Esophagus muscularis mucosa (tissue), 4 donors: ENCODE measurements around the gene SUPT20HL2. TPM values are rescaled to one million over a fixed set of nuclear protein-coding genes. Genes with fewer than 3 reads are reported as not detected.

Source experiments
- DNase-seq: peaks from one replicate; pipeline ENCODE4 v3.0.0-alpha.2; 2017; ENCODE audit errors: extremely low spot score
- H3K27ac ChIP-seq, 4 donors: fragments of 200-600 bp; sonication (generic); replicated peaks in 1 of 4; 1 replicate in 3 of 4; 2 replicates in 1 of 4; pipeline ENCODE4 v1.5.1; 2016 to 2019; ENCODE audit warnings: mild to moderate bottlenecking in 1 of 4
- H3K27me3 ChIP-seq, 4 donors: fragments of 200-600 bp; sonication (generic); one replicate each; pipeline versions ENCODE4 v1.5.1 to v1.6.0; 2016 to 2019
- H3K36me3 ChIP-seq, 4 donors: fragments of 200-600 bp; sonication (generic); one replicate each; pipeline ENCODE4 v1.5.1; 2016 to 2019
- H3K4me1 ChIP-seq, 4 donors: fragments of 200-600 bp; sonication (generic); one replicate each; pipeline ENCODE4 v1.5.1; 2016 to 2019
- H3K4me3 ChIP-seq, 4 donors: fragments of 200-600 bp; sonication (generic); 1 replicate in 2 of 4; 2 replicates in 2 of 4; pipeline ENCODE4 v1.5.1; 2016 to 2019; ENCODE audit warnings: mild to moderate bottlenecking in 4 of 4, moderate library complexity in 1 of 4
- H3K9me3 ChIP-seq, 4 donors: fragments of 200-600 bp; sonication (generic); 1 replicate in 3 of 4; 2 replicates in 1 of 4; pipeline ENCODE4 v1.5.1; 2016 to 2019
- EP300 ChIP-seq: sonication (generic); formaldehyde crosslinking; IDR thresholded peaks from one replicate; pipeline ENCODE4 v1.6.1; 2017; ENCODE audit warnings: antibody characterized with exemption
- POLR2A ChIP-seq: fragments of 450-650 bp; IDR thresholded peaks from one replicate; pipeline ENCODE4 v1.6.1; 2017; ENCODE audit warnings: antibody characterized with exemption, moderate library complexity, mild to moderate bottlenecking, low read depth
- POLR2AphosphoS5 ChIP-seq, 2 donors: sonication (generic); formaldehyde crosslinking; IDR thresholded peaks; one replicate each; pipeline ENCODE4 v1.6.1; 2017; ENCODE audit warnings: antibody characterized with exemption in 2 of 2
- WGBS: methylation state at CpG from one replicate; pipeline ENCODE4 v1.1.5; 2018; 5-methylcytosine and 5-hydroxymethylcytosine counted together
- intact Hi-C: fragments of 100-400 bp; cut with DNase I; formaldehyde crosslinking; loops from one replicate; pipeline ENCODE4 v1.15.1; 2023
- total RNA-seq, 4 donors: library from RNA; depleted of rRNA; stranded (reverse); fragments of >200 nt; gene quantifications; one replicate each; pipeline versions ENCODE4 v1.1.0 to v1.2.1, GENCODE V29; 2016
- TF ChIP-seq, protein P1 (sequence below), 3 experiments: fragments of 200-600 bp in 2 of 3; fragments of 450-650 bp in 1 of 3; sonication (generic) in 2 of 3; IDR thresholded peaks; one replicate each; pipeline ENCODE4 v1.5.1; 2017 to 2019; ENCODE audit warnings: antibody characterized with exemption in 3 of 3, mild to moderate bottlenecking in 2 of 3, moderate library complexity in 1 of 3

The SUPT20HL2 gene
- total RNA-seq, 4 donors from 2014 or later = 0.33 TPM; not detected in 3

DNA sequence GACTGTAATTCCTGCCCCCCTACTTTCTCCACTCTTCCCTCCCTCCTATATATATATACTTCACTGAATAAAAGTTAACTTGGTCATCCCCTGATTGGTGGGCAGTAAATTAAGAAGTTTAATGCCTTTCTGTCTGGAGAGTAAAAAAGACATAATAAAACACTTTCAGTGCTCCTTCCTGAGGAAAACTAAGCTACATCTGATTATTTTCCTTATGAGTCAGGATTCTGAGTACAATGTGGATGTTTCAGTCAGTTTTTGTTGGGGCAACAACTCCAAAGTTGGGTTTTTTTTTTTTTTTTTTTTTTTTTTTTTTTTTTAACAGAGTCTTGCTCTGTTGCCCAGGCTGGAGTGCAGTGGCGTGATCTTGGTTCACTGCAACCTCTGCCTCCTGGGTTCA is 22.0 kb upstream of the SUPT20HL2 start:
- no peak for TF ChIP-seq EP300
- TF ChIP-seq, protein P1, sequence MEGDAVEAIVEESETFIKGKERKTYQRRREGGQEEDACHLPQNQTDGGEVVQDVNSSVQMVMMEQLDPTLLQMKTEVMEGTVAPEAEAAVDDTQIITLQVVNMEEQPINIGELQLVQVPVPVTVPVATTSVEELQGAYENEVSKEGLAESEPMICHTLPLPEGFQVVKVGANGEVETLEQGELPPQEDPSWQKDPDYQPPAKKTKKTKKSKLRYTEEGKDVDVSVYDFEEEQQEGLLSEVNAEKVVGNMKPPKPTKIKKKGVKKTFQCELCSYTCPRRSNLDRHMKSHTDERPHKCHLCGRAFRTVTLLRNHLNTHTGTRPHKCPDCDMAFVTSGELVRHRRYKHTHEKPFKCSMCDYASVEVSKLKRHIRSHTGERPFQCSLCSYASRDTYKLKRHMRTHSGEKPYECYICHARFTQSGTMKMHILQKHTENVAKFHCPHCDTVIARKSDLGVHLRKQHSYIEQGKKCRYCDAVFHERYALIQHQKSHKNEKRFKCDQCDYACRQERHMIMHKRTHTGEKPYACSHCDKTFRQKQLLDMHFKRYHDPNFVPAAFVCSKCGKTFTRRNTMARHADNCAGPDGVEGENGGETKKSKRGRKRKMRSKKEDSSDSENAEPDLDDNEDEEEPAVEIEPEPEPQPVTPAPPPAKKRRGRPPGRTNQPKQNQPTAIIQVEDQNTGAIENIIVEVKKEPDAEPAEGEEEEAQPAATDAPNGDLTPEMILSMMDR (IDR thresholded peaks at IDR 0.05) = no peak
- TF ChIP-seq POLR2AphosphoS5 (IDR thresholded peaks at IDR 0.05) = no peak
- TF ChIP-seq POLR2A = no peak
- Histone ChIP-seq H3K27ac (no peak overlapping the region), H3K4me1 (no peaks in the 10 kb centered on the region), H3K27me3 (no peaks in the 10 kb centered on the region), H3K4me3 (no peak overlapping the region), H3K9me3 (no peaks in the 10 kb centered on the region), H3K36me3 (no peaks in the 10 kb centered on the region)
- intact Hi-C loops = no loop called here
- WGBS = 75% methylated on average over 1 of the region's 1 CpG
- no peak for DNase-seq

DNA sequence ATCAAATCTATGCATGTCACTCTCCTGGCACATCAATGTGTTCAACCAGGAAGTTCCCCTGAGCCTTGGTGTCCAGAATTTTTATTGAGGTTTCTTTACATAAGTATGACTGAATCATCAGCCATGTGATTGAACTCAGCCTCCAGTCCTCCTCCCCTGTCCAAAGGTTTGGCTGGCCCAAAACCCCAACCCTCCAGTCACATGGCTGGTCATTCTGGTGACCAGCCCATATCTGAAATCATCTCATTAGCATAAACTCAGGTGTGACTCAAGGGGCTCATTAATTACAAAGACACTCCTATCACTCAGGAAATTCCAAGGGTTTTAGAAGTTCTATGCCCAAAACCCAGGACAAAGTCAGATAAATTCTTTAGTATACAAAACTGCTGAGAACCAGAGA is 20.6 kb upstream of the SUPT20HL2 start:
- intact Hi-C loops = no loop called here
- no peak overlapping the region for H3K4me3 ChIP-seq
- H3K9me3 ChIP-seq = no peaks in the 10 kb centered on the region
- H3K36me3 ChIP-seq = no peaks in the 10 kb centered on the region
- TF ChIP-seq POLR2AphosphoS5 (IDR thresholded peaks at IDR 0.05) = no peak
- no peak for TF ChIP-seq POLR2A
- no peak for TF ChIP-seq EP300
- TF ChIP-seq, protein P1 (IDR thresholded peaks at IDR 0.05) = no peak
- no peak for DNase-seq
- no peaks in the 10 kb centered on the region for H3K27me3 ChIP-seq
- no peak overlapping the region for H3K27ac ChIP-seq
- H3K4me1 ChIP-seq = no peaks in the 10 kb centered on the region

DNA sequence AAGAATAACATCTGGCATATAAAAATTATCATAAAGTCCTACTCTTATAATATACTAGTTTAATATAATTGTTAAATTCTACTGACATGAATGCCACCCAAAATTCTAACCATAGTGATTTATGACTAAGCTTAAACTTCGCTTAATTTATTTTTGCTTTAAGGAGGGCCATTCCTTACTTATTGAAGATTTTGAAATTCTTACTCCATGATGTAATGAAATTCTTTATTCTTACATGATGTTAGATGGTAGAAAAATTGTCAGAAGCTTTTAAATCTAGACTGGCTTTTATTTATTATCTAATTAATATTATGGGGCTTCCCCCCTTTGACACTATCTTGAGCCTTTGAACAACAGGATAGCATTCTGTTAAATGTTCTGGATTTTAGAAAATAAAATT is 19.5 kb upstream of the SUPT20HL2 start:
- Histone ChIP-seq H3K9me3 (no peaks in the 10 kb centered on the region), H3K4me1 (no peaks in the 10 kb centered on the region), H3K27me3 (no peaks in the 10 kb centered on the region), H3K27ac (no peak overlapping the region), H3K36me3 (no peaks in the 10 kb centered on the region), H3K4me3 (no peak overlapping the region)
- DNase-seq = no peak
- TF ChIP-seq POLR2AphosphoS5 (IDR thresholded peaks at IDR 0.05) = no peak
- TF ChIP-seq, protein P1 (IDR thresholded peaks at IDR 0.05) = no peak
- no peak for TF ChIP-seq POLR2A
- TF ChIP-seq EP300 = no peak
- intact Hi-C loops = no loop called here
- 63% methylated on average over 1 of the region's 1 CpG for WGBS

DNA sequence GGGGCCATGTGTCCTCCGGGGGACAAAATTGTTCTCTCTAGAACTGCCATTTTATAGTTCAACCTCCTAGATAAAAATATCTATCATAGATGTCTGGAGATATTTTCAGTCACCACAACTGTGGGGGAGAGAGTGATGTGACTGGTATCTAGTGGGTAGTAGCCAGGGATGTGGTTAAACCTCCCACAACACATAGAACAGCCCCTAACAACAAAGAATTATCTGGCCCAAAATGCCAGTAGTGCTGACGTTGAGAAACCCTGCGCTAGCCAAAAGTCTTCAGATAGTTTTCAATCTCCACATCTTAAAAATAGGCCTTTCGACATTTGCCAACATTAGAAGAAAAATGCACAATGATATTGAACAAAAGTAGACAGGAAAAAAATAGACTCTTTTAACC is 19.0 kb upstream of the SUPT20HL2 start:
- DNase-seq = no peak
- intact Hi-C loops = no loop called here
- Histone ChIP-seq H3K27me3 (no peaks in the 10 kb centered on the region), H3K27ac (no peak overlapping the region), H3K4me1 (no peaks in the 10 kb centered on the region), H3K9me3 (no peaks in the 10 kb centered on the region), H3K4me3 (no peak overlapping the region), H3K36me3 (no peaks in the 10 kb centered on the region)
- WGBS = 67% methylated on average over 4 of the region's 4 CpGs
- TF ChIP-seq EP300 (no peak), POLR2A (no peak), POLR2AphosphoS5 (IDR thresholded peaks at IDR 0.05) (no peak)
- TF ChIP-seq, protein P1 (IDR thresholded peaks at IDR 0.05) = no peak

DNA sequence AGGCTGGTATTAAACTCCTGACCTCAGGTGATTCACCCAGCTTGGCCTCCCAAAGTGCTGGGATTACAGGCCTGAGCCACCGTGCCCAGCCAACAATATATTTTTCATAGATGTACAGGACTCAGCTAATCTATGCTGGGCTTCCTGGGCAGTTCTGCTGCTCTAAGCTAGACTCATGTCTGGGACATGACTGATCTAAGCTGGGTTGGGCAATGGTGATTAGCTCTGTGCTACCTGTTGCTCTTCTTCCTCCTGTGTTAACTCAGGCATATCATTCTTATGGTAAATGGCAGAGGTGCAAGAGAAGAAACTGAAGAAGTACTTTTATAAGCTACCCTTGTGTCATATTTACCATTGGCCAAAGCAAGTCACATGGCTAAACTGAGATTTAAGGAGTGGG is 11.4 kb upstream of the SUPT20HL2 start:
- Histone ChIP-seq H3K9me3 (no peaks in the 10 kb centered on the region), H3K4me3 (no peak overlapping the region), H3K27me3 (peaks cover 0 to 4% (median 0%) of the 10 kb centered on the region in 4 donors), H3K4me1 (no peaks in the 10 kb centered on the region), H3K27ac (no peak overlapping the region), H3K36me3 (no peaks in the 10 kb centered on the region)
- WGBS = 100% methylated on average over 1 of the region's 1 CpG
- intact Hi-C loops = no loop called here
- TF ChIP-seq, protein P1 (IDR thresholded peaks at IDR 0.05) = no peak
- TF ChIP-seq POLR2AphosphoS5 (IDR thresholded peaks at IDR 0.05) (no peak), EP300 (no peak), POLR2A (no peak)
- DNase-seq = no peak
